B cell (primary cell): Measurements from ENCODE around the gene MBTPS1.

ENCODE experiments used
- EZH2 ChIP-seq: IDR thresholded peaks from 2 replicates; pipeline ENCODE4 v1.6.1; 2012; ENCODE audit warnings: borderline replicate concordance, low read depth, mild to moderate bottlenecking, moderate library complexity, low read length; ENCODE audit not compliant: insufficient read depth, poor library complexity, severe bottlenecking
- TF ChIP-seq, protein P1 (sequence below): fragments of 200-600 bp; IDR thresholded peaks from one replicate; pipeline ENCODE4 v1.8.0; 2022; ENCODE audit warnings: antibody characterized with exemption, mild to moderate bottlenecking

DNA sequence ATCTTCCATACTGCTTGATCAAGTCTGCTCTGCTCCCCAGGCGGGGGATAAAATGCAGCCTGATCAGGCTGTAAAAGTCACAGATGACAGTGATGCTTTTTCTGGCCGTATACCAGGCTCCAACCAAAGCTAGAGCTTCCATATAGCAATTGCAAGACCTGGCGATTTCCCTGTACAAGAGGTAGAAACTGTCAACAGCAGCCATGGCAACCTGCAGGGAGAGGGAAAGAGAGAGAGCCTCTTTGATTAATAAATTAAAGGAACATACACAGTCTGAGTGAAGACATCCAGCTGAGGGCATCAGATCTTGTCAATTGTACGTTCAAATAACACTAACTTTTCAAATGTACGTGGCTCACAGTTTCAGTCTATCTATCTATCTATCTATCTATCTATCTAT is 14.4 kb upstream of the MBTPS1 start:
- TF ChIP-seq, protein P1, sequence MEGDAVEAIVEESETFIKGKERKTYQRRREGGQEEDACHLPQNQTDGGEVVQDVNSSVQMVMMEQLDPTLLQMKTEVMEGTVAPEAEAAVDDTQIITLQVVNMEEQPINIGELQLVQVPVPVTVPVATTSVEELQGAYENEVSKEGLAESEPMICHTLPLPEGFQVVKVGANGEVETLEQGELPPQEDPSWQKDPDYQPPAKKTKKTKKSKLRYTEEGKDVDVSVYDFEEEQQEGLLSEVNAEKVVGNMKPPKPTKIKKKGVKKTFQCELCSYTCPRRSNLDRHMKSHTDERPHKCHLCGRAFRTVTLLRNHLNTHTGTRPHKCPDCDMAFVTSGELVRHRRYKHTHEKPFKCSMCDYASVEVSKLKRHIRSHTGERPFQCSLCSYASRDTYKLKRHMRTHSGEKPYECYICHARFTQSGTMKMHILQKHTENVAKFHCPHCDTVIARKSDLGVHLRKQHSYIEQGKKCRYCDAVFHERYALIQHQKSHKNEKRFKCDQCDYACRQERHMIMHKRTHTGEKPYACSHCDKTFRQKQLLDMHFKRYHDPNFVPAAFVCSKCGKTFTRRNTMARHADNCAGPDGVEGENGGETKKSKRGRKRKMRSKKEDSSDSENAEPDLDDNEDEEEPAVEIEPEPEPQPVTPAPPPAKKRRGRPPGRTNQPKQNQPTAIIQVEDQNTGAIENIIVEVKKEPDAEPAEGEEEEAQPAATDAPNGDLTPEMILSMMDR, result no peak
- no peak for TF ChIP-seq EZH2
